Measurements from ENCODE around the gene UGT1A10.
"Not testable (repeated sequence)": the region's sequence is repeated elsewhere in the genome, so short reads cannot be mapped to it uniquely, and the experiment has no call there.

The UGT1A10 gene

DNA sequence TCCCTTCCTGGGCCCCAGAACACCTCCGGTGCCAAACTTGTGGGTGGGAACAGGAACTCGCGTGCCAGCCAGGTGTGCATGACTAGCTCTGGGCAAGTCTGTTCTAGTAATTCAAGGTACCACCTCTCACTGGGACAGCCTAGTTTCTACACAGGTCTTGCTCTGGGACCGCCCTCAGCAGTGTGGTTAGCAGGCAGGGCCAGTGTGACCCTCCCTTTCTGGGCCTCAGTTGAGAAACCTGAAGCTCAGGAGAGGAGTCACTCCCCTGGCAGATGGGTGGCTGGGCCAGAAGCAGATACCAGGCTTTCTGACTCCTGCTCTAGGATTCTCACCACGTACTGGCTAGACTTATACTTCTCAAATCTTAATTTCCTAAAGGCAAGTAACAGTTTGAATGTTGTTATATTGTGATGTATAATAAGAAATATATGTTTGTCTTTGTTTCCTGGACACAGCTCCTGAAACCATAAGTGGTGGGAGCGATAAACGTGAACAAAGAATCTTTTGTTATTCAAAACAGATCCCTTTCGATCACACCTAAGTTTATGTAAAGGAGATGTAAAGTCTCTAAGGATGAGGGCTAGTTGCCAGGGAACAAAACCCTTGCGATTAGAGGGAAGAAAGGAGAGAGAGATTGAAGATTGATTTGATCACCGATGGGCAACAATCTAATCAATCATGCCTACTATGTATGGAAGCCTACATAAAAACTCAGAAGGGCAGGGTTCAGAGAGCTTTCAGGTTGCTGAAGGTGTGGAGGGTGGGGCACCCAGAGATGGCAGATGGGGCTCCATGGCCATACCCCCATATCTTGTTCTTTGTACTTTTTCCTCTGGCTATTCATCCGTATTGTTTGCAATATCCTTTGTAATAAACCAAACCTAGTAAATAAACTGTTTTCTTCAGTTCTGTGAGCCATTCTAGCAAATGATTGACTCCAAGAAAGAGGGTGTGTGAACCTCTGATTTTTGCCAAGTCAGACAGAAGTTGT, 55.5 kb downstream of the UGT1A10 start:
- in situ Hi-C loops (cut with MboI; ENCODE audit: low sequenced_read_pairs) = no loop called here

DNA sequence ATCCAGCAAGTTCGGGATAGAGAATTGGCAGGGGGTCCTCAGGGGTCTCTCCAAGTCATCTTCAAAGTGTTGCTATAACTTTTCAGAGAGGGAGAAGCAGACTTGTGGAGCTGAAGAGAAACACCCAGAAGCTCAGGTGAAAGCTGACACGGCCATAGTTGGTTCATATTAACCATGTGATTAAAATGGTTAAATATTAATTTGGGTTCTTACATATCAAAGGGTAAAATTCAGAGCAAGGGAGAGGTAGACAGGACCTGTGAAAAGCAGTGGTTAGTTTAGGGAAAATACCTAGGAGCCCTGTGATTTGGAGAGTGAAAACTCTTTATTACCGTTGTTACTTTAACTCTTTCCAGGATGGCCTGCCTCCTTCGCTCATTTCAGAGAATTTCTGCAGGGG, 56.4 kb downstream of the UGT1A10 start, which contains the start of gene UGT1A6:
Gene UGT1A6 (plus strand): TSS at position 243 of the 400 bp plus-strand sequence. CDS start 115 bp downstream, at position 358.
- in situ Hi-C loops (cut with MboI; ENCODE audit: low sequenced_read_pairs) = no loop called here

DNA sequence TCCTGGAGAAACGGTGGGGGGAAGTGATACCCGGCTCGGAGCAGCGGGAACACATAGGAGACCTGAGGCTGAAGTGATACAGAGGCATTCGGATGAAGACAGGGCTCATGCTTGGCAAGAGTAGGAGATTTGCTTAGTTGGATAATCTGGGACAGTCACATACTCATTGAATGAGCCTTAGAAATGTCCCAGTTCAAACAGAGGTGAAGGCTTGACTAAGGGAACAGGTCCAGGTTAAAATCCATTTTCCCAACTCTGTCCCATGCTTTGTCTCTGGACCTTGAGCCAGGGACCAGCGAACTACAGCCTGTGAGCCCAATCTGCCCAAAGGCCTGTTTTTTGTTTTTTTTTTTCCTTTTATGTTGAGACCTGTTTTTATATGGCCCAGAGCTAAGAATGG, 57.7 kb downstream of the UGT1A10 start:
- in situ Hi-C loops (cut with MboI; ENCODE audit: low sequenced_read_pairs) = no loop called here

DNA sequence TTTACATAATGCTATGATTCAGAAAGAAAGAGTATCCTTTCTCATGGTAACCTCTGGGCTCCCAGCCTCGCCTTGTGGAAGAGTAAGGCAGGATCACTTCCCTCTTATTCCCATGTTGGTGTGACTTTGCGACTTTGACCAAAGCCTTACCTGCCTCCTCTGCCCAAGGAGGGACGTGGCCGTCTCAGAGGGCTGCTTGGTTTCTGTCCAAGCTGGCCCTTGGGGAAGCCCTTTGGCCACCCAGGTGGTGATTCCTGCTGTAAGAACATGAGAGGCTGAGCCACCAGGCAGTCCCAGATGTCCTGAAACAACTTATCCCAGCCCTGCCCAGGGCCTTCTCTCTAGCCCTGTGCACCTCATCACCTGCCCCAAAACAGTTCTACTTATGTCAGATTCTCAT, 62.5 kb downstream of the UGT1A10 start:
- in situ Hi-C loops (cut with MboI; ENCODE audit: low sequenced_read_pairs) = no loop called here

DNA sequence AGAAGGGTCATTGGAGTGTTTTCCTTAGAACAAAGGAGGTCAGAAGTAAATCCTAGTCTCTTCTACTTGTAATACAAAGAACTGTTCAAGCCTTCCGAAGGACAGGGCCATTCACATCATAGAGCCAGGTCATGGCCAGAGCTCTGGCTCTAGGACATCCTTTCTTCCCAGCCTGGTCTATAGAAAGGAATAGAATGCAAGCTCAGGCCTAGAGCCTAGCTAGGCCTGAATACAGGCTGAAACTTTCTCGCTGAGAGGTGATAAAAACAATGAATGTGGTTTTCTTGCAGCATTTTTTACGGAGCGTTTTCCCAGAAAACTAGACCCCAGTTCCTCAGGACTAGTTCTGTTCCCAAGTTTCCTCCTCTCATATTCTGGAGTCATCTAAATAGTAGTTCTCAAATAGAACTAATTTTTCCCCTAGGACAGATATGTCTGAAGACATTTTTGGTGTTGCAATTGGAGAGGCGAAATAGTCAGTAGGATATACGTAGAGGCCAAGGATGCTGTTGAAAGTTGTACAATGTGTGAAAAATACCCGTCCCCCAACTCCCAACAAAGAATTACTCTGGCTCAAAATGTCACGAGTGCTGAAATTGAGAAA, 63.3 kb downstream of the UGT1A10 start:
- in situ Hi-C loops (cut with MboI; ENCODE audit: low sequenced_read_pairs) = no loop called here

DNA sequence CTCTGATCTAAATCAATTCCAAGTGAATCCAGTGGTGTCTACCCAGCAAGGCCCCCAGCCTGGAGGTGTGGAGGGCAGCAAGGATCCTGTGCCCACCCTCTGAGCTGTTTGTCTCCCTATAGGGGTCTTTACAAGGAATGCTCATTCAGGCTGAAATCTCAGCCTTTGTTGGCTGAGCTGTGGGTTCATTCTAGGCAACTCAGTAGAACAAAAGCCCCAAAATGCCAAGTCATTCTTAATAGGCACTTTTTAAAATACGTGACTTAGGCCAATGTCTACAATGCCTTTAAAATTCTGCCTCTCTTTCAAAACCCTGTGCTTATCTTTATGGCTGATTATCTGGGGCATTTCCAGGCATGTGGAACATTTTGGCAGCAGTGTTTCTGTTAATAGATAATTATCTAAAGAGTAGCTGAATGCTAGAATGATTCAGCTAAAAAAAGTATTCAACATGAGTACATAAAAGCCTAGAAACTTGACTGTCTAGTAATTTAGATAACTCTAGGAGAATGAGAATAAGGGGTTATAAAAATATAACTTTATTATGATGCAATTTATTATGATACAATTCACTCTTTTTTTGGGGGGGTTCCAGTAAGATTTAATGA, 63.9 kb downstream of the UGT1A10 start:
- in situ Hi-C loops (cut with MboI; ENCODE audit: low sequenced_read_pairs) = no loop called here

DNA sequence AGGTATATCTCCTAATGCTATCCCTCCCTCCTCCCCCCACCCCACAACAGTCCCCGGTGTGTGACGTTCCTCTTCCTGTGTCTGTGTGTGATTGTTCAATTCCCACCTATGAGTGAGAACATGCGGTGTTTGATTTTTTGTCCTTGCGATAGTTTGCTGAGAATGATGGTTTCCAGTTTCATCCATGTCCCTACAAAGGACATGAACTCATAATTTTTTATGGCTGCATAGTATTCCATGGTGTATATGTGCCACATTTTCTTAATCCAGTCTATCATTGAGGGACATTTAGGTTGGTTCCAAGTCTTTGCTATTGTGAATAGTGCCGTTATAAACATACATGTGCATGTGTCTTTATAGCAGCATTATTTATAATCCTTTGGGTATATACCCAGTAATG, 64.6 kb downstream of the UGT1A10 start:
- in situ Hi-C loops (cut with MboI; ENCODE audit: low sequenced_read_pairs) = not testable (repeated sequence)

DNA sequence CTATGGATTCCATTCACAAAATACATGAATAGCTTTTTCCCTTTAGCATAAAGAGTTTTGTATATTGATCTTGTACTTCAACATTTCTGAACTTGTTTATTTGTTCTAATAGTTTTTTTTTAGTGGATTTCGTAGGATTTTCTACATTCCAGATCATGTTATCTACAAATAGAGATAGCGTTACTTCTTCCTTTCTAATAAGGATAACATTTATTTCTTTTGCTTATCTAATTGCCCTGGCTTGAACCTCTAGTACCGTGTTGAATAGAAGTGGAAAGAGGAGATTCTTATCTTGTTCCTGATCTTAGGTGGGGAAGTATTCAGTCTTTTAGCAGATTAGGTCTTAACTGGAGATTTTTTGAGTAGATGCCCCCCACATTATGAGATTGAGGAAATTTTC, 66.0 kb downstream of the UGT1A10 start:
- in situ Hi-C loops (cut with MboI; ENCODE audit: low sequenced_read_pairs) = no loop called here

DNA sequence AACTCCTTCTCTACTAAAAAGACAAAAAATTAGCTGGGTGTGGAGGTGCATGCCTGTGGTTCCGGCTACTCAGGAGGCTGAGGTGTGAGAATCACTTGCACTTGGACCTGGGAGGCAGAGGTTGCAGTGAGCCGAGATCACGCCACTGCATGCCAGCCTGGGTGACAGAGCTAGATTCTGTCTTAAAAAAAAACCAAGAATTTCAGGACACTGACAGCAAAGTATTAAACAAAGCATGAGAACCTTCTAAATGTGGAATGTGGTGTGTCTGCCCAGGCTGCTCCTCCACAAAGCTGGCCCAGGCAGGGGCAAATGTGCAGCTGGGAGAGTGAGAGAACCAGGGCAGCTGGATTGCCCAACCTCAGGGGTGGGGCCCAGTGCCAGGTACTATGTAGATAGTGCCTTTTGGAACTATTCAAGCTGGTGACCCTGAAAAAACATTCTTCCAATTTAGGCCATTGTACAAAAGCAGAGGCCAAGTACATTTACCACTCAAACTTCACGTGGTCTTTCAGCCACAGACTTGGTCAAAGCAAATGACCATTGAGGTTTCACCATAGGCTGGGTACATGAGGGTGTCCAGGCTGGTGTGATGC, 69.8 kb downstream of the UGT1A10 start:
- in situ Hi-C loops (cut with MboI; ENCODE audit: low sequenced_read_pairs) = no loop called here

DNA sequence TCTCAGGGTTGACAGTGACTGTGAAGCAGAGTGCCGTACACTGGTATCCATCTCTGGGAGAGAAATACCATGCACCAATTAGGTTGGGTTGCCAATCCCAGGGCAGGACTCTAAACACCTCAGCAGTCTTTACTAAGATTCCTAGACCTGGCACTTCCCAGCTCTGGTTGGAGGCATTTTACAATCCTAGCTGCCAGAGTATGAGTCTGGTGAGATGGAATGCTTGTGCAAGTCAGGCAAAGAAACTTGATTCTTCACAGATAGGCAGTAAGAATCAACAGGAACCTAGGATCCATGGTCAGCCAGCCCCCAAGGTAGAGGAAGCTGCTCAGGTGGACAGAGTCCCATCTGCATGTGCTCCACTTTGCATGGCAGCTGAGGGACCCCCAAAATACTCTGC, 70.5 kb downstream of the UGT1A10 start:
- in situ Hi-C loops (cut with MboI; ENCODE audit: low sequenced_read_pairs) = no loop called here

DNA sequence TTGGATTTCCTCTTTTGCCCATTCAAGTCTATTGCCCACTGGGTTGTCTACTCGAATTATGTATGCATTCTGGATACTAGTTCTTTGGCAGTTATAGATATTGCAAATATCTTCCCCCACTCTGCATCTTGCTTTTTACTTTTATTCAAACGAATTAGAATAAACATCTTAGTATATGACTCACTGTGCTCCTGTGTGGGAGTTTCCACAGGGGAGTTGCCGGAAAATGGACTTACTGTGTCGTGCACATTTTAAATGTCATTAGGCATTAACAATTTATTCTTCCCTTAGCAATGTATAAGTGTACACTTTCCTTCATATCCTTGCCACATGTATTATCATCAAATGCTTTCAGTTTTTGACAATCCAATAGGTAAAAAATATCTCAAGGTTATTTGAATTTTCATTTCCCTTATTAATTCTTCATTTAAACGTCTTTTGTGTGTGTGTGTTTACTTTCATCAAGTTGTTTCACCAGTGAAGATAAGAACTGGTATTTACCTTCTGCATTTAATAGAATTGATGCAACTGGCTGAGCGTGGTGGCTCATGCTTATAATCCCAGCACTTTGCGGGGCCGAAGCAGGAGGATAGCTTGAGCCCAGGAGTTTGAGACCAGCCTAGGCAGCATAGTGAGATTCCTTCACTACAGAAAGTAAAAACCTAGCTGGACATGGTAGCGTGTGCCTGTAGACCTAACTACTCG, 71.8 kb downstream of the UGT1A10 start:
- in situ Hi-C loops (cut with MboI; ENCODE audit: low sequenced_read_pairs) = no loop called here

DNA sequence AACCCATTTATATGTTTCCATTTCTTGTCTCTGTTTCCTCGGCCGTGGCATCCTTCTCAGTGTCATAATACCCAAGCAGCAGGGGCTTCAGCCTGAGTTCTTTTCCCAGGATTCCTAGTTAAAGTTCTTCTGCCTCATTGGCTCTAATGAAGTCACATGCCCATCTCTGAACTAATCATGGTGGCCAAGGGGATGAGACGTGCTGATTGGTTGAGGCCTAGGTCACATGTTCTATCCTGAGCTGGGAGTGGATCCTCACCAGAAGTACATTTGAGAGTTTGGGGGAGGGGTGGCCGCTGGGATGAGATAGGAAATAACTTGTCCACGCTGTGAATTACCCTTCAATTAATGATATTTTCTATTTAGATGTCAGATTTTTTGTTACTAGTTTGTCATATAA, 72.7 kb downstream of the UGT1A10 start:
- in situ Hi-C loops (cut with MboI; ENCODE audit: low sequenced_read_pairs) = no loop called here

DNA sequence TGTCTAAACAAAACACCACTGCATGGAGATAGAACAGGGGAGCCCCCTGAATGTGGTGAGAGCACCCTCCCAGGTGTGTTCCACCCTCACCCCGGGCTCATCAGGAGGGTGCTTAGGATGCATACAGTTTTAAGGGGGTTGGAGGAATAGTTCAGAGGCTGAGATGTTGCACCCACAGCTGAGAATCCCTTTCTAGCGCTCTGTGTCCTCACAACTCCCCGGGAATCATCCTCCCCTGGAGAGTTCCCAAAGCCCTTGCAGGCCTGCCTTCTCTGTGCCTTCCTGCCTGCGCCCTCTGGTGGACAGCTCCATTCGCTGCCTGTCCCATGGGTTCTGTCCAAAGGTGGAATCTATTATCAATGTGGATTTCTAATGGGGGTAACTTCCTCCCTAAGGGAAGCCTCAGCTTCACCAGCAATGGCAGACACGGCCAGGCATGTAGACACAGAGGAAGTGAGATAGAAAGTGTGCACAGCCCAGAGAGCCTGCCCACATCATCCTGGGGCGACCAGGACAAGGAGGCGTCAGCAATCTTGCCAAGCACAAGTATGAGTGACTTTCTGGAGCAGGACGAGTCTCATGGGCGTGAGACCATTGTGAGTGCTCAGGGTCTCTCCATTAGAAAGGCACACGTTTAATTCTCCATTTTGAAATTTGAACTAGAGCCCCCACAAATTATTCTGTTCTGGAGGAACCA, 75.2 kb downstream of the UGT1A10 start:
- in situ Hi-C loops (cut with MboI; ENCODE audit: low sequenced_read_pairs) = no loop called here

DNA sequence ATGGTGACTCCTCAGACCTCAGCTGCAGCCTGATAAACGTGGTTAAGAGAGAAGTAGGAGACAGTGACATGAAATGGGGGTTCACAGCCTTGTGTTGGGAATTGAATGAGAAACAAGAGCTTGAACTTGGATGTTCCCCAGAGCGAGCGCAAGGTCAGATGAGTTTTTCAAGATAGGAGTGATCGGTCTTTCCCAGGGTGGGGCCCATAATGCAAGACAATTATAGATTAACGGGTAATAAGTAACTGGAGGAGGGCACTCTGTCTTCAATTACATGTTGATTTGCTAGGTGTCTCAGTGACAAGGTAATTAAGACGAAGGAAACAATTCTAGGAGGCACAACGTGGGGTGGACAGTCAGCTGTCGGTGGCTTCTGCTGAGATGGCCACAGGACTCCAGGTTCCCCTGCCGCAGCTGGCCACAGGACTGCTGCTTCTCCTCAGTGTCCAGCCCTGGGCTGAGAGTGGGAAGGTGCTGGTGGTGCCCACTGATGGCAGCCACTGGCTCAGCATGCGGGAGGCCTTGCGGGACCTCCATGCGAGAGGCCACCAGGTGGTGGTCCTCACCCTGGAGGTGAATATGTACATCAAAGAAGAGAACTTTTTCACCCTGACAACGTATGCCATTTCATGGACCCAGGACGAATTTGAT, 76.5 kb downstream of the UGT1A10 start, which contains the start of gene UGT1A5:
Gene UGT1A5 (plus strand): TSS at position 297 of the 651 bp plus-strand sequence. CDS start 85 bp downstream, at position 382.
- in situ Hi-C loops (cut with MboI; ENCODE audit: low sequenced_read_pairs) = no loop called here

DNA sequence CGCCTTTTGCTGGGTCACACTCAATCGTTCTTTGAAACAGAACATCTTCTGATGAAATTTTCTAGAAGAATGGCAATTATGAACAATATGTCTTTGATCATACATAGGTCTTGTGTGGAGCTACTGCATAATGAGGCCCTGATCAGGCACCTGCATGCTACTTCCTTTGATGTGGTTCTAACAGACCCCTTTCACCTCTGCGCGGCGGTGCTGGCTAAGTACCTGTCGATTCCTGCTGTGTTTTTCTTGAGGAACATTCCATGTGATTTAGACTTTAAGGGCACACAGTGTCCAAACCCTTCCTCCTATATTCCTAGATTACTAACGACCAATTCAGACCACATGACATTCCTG, 77.0 kb downstream of the UGT1A10 start:
- in situ Hi-C loops (cut with MboI; ENCODE audit: low sequenced_read_pairs) = no loop called here

DNA sequence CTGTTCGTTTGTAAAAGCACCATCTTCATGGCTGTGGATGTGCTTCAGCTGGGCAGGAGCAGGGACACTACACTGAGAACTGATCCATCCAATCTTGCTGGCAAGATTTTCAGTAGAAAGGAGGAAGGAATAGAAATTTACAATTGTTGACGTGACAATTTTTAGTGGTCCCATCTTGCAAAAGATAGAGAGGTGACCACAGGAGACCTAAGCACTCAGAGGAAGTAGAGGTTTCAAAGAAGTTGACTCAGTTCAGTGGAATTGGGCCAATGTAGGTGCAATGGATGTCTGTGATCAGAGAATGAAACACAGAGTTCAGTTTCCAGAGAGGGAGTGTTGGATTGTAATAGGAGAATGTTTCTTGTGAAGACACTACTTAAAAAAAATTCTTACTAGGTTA, 77.9 kb downstream of the UGT1A10 start:
- in situ Hi-C loops (cut with MboI; ENCODE audit: low sequenced_read_pairs) = no loop called here

DNA sequence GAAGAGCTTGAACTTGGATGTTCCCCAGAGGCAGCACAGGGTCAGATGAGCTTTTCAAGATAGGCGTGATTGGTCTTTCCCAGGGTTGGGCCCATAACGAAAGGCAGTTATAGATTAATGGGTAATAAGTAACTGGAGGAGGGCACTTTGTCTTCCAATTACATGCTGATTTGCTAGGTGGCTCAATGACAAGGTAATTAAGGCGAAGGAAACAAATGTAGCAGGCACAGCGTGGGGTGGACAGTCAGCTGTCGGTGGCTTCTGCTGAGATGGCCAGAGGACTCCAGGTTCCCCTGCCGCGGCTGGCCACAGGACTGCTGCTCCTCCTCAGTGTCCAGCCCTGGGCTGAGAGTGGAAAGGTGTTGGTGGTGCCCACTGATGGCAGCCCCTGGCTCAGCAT, 82.3 kb downstream of the UGT1A10 start, which contains the start of gene UGT1A4:
Gene UGT1A4 (plus strand): TSS at position 185 of the 400 bp plus-strand sequence. CDS start 85 bp downstream, at position 270.
- in situ Hi-C loops (cut with MboI; ENCODE audit: low sequenced_read_pairs) = no loop called here

DNA sequence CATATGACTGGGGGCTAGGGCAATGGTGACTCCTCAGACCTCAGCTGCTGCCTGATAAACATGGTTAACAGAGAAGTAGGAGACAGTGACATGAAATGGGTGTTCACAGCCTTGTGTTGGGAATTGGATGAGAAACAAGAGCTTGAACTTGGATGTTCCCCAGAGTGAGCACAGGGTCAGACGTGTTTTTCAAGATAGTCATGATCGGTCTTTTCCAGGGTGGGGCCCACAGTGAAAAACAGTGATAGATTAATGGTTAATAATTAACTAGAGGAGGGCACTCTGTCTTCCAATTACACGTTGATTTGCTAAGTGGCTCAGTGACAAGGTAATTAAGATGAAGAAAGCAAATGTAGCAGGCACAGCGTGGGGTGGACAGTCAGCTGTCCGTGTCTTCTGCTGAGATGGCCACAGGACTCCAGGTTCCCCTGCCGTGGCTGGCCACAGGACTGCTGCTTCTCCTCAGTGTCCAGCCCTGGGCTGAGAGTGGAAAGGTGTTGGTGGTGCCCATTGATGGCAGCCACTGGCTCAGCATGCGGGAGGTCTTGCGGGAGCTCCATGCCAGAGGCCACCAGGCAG, 92.6 kb downstream of the UGT1A10 start, which contains the start of gene UGT1A3:
Gene UGT1A3 (plus strand): TSS at position 320 of the 579 bp plus-strand sequence. CDS start 85 bp downstream, at position 405.
- in situ Hi-C loops (cut with MboI; ENCODE audit: low sequenced_read_pairs) = no loop called here
